OCI-LY7 (cell line): ENCODE data around the gene PCGF3. TPM values are rescaled to one million over a fixed set of nuclear protein-coding genes. Genes with fewer than 3 reads are reported as not detected.
"Not testable (repeated sequence)": the region's sequence is repeated elsewhere in the genome, so short reads cannot be mapped to it uniquely, and the experiment has no call there.

ENCODE experiments used
- BruUV-seq: library from RNA; stranded (reverse); fragments of 400-500 nt; replicated peaks from 2 replicates; lab custom pipeline; 2021; lab: Mats Ljungman, UMichigan
- CTCF ChIA-PET: fragments of 300-600 bp; sonication (Branson Sonifier 250); formaldehyde crosslinking; loops from one replicate; lab custom pipeline; 2022; ENCODE audit warnings: antibody characterized with exemption; ENCODE audit not compliant: unreplicated experiment; lab: Charles Lee
- POLR2A ChIA-PET: fragments of 300-600 bp; sonication (Branson Sonifier 250); formaldehyde crosslinking; loops from one replicate; lab custom pipeline; 2022; ENCODE audit warnings: antibody characterized with exemption; lab: Charles Lee
- DNase-seq: peaks from one replicate; pipeline ENCODE4 v3.0.0-alpha.2; 2015; ENCODE audit warnings: low spot score
- H2AFZ ChIP-seq: fragments of 200-600 bp; sonication (generic), shearing (Covaris generic); 2 replicates; pipeline ENCODE4 v1.6.1; 2014; ENCODE audit warnings: mild to moderate bottlenecking, antibody characterized with exemption, low read length, moderate library complexity
- H3K27ac ChIP-seq: fragments of 200-600 bp; sonication (generic); 2 replicates; pipeline ENCODE4 v1.5.1; 2014; ENCODE audit warnings: mixed run types, low read depth, mild to moderate bottlenecking, moderate library complexity, low read length, inconsistent platforms; ENCODE audit not compliant: poor library complexity, severe bottlenecking
- H3K36me3 ChIP-seq: fragments of 200-600 bp; sonication (generic); 2 replicates; pipeline ENCODE4 v1.6.1; 2014; ENCODE audit warnings: mild to moderate bottlenecking, antibody characterized with exemption, low read length, moderate library complexity, mixed read lengths; ENCODE audit not compliant: insufficient read depth
- H3K4me1 ChIP-seq: fragments of 200-600 bp; sonication (generic); 2 replicates; pipeline ENCODE4 v1.5.1; 2014; ENCODE audit warnings: mild to moderate bottlenecking, low read length; ENCODE audit not compliant: insufficient read depth, poor library complexity, severe bottlenecking
- H3K4me2 ChIP-seq: fragments of 200-600 bp; sonication (generic); 2 replicates; pipeline ENCODE4 v1.6.1; 2014; ENCODE audit warnings: mild to moderate bottlenecking, low read length
- H3K4me3 ChIP-seq: fragments of 200-600 bp; sonication (generic); 2 replicates; pipeline ENCODE4 v1.5.1; 2014; ENCODE audit warnings: mild to moderate bottlenecking, low read depth, low read length; ENCODE audit not compliant: poor library complexity, severe bottlenecking
- H3K79me2 ChIP-seq: fragments of 200-600 bp; sonication (generic); 2 replicates; pipeline ENCODE4 v1.6.1; 2016; ENCODE audit warnings: low read depth, mild to moderate bottlenecking, low read length, moderate library complexity, mixed read lengths; ENCODE audit not compliant: insufficient read depth
- H3K9me2 ChIP-seq: fragments of 200-600 bp; sonication (generic); 2 replicates; pipeline ENCODE4 v1.6.1; 2016; ENCODE audit warnings: mild to moderate bottlenecking, low read length, mixed read lengths; ENCODE audit not compliant: insufficient read depth
- H3K9me3 ChIP-seq: fragments of 200-600 bp; sonication (generic); 2 replicates; pipeline ENCODE4 v1.6.1; 2014; ENCODE audit warnings: mild to moderate bottlenecking, mixed run types, low read length, mixed read lengths
- H4K20me1 ChIP-seq: fragments of 200-600 bp; sonication (generic); 2 replicates; pipeline ENCODE4 v1.6.1; 2014; ENCODE audit warnings: mild to moderate bottlenecking, antibody characterized with exemption, low read length, moderate library complexity, mixed read lengths; ENCODE audit not compliant: insufficient read depth
- EZH2phosphoT487 ChIP-seq: fragments of 200-600 bp; sonication (generic); IDR thresholded peaks from 2 replicates; pipeline ENCODE4 v1.6.1; 2018; ENCODE audit warnings: low read depth, borderline replicate concordance, mild to moderate bottlenecking, mixed run types, antibody characterized with exemption, low read length, moderate library complexity, mixed read lengths
- intact Hi-C: fragments of 100-400 bp; cut with micrococcal nuclease; formaldehyde crosslinking; loops from one replicate; pipeline ENCODE4 v1.10.0; 2022; ENCODE audit not compliant: unreplicated experiment
- total RNA-seq, 2 experiments: library from RNA; depleted of rRNA in 1 of 2; stranded (reverse); fragments of >200 nt in 1 of 2; shearing (Covaris generic) in 1 of 2; gene quantifications; 2 replicates each; pipeline ENCODE4 v1.2.3, GENCODE V29; 2014 to 2022
- TF ChIP-seq, protein P1 (sequence below): fragments of 200-600 bp; sonication (generic); conservative IDR thresholded peaks from 2 replicates; pipeline ENCODE4 v1.5.1; 2014; ENCODE audit warnings: mild to moderate bottlenecking, antibody characterized with exemption, low read length, moderate library complexity, mixed read lengths

The PCGF3 gene
- total RNA-seq, 2 experiments from 2014 or later = 33.8 to 50.2 TPM

DNA sequence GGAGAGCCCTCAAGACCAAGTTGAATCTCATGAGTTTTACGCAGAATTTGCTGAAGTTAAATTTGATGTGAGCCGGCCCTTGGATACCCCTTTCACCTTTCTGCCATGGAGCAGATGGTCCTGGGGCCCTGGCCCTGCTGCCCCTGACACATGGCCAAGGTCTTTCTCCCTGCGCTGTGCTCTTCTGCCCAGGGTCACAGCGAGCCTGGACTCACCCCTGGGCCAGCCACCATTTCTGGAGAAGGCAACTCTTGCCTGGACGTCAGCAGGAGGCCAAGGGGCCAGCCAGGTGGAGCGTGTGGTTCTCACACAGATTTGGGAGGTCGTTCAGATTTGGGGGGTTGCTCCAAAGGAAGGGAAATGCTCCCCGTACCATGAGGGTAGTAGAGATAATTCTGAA lies 30.0 kb downstream of the PCGF3 start:
- Histone ChIP-seq H2AFZ (no peak overlapping the region), H3K79me2 (no peaks in the 10 kb centered on the region), H4K20me1 (no peaks in the 10 kb centered on the region), H3K9me3 (no peaks in the 10 kb centered on the region), H3K4me3 (no peak overlapping the region), H3K36me3 (peaks cover 65% of the 10 kb centered on the region), H3K4me1 (peaks cover 10% of the 10 kb centered on the region), H3K4me2 (no peak overlapping the region), H3K27ac (no peak overlapping the region), H3K9me2 (no peaks in the 10 kb centered on the region)
- BruUV-seq = no TSS peak
- TF ChIP-seq EZH2phosphoT487 = no peak
- TF ChIP-seq, protein P1, sequence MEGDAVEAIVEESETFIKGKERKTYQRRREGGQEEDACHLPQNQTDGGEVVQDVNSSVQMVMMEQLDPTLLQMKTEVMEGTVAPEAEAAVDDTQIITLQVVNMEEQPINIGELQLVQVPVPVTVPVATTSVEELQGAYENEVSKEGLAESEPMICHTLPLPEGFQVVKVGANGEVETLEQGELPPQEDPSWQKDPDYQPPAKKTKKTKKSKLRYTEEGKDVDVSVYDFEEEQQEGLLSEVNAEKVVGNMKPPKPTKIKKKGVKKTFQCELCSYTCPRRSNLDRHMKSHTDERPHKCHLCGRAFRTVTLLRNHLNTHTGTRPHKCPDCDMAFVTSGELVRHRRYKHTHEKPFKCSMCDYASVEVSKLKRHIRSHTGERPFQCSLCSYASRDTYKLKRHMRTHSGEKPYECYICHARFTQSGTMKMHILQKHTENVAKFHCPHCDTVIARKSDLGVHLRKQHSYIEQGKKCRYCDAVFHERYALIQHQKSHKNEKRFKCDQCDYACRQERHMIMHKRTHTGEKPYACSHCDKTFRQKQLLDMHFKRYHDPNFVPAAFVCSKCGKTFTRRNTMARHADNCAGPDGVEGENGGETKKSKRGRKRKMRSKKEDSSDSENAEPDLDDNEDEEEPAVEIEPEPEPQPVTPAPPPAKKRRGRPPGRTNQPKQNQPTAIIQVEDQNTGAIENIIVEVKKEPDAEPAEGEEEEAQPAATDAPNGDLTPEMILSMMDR = no peak
- CTCF ChIA-PET = no interaction called here
- DNase-seq = no peak
- intact Hi-C loops = no loop called here
- POLR2A ChIA-PET = no interaction called here

DNA sequence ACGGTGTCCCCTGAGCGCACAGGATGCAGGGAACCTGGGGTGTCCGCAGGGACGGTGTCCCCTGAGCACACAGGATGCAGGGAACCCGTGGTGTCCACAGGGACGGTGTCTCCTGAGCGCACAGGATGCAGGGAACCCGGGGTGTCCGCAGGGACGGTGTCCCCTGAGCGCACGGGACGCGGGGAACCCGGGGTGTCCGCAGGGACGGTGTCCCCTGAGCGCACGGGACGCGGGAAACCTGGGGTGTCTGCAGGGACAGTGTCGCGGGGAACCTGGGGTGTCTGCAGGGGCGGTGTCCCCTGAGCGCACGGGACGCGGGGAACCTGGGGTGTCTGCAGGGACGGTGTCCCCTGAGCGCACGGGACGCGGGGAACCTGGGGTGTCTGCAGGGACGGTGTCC lies 30.9 kb downstream of the PCGF3 start:
- BruUV-seq, H3K27ac ChIP-seq, intact Hi-C loops, H2AFZ ChIP-seq, CTCF ChIA-PET, H3K9me2 ChIP-seq, POLR2A ChIA-PET, H3K4me2 ChIP-seq, H3K9me3 ChIP-seq, H3K4me3 ChIP-seq, H3K79me2 ChIP-seq, H4K20me1 ChIP-seq, DNase-seq: not testable (repeated sequence)
- Histone ChIP-seq H3K36me3 (peaks cover 56% of the 10 kb centered on the region), H3K4me1 (peaks cover 10% of the 10 kb centered on the region)

DNA sequence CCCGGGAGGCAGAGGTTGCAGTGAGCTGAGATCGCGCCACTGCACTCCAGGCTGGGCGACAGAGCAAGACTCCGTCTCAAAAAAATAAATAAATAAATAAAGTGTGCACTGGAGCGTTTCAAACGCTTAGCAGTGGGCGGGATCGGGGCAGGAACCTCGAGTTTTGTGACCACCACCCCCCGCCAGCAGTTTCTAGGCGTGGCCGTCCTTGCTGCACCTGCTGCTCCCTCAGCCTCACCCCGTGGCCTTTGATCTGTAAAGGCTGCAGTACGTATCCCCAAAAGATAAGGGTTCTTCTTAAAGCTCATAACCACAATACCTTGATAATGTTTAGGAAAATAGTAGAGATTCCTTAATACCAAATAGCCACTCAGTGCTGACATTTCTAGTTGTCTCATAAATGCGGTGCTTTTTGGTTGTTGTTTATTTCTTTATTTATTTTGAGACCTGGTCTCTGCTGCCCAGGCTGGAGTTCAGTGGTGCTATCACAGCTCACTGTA lies 33.2 kb downstream of the PCGF3 start:
- H2AFZ ChIP-seq = no peak overlapping the region
- no peaks in the 10 kb centered on the region for H3K9me2 ChIP-seq
- no peak overlapping the region for H3K4me3 ChIP-seq
- H3K79me2 ChIP-seq = no peaks in the 10 kb centered on the region
- H3K4me2 ChIP-seq = no peak overlapping the region
- no TSS peak for BruUV-seq
- ChIA-PET CTCF (no interaction called here), POLR2A (no interaction called here)
- H3K36me3 ChIP-seq = peaks cover 40% of the 10 kb centered on the region; the same call in 1 of the 2 replicates
- peaks cover 10% of the 10 kb centered on the region for H3K4me1 ChIP-seq
- no peaks in the 10 kb centered on the region for H4K20me1 ChIP-seq
- intact Hi-C loops = no loop called here
- no peaks in the 10 kb centered on the region for H3K9me3 ChIP-seq
- no peak for TF ChIP-seq EZH2phosphoT487
- TF ChIP-seq, protein P1 = no peak
- H3K27ac ChIP-seq = no peak overlapping the region
- peak; percentile 58 for DNase-seq
